Renal pelvis (tissue), 4 donors: ENCODE measurements around the gene STAP2. TPM values are rescaled to one million over a fixed set of nuclear protein-coding genes. Genes with fewer than 3 reads are reported as not detected.
"Not testable (repeated sequence)": the region's sequence is repeated elsewhere in the genome, so short reads cannot be mapped to it uniquely, and the experiment has no call there.

Experiments
- DNase-seq: peaks from one replicate; pipeline ENCODE4 v3.0.0-alpha.2; 2013
- polyA plus RNA-seq, 3 donors: library from polyadenylated mRNA; unstranded; fragments of 120-200 nt; gene quantifications; one replicate each; pipeline ENCODE4 v1.2.1, GENCODE V29; 2013; ENCODE audit not compliant: insufficient read length in 3 of 3

Gene STAP2
- polyA plus RNA-seq, 3 donors, result 24.4 to 33.7 (median 31.4) TPM

DNA sequence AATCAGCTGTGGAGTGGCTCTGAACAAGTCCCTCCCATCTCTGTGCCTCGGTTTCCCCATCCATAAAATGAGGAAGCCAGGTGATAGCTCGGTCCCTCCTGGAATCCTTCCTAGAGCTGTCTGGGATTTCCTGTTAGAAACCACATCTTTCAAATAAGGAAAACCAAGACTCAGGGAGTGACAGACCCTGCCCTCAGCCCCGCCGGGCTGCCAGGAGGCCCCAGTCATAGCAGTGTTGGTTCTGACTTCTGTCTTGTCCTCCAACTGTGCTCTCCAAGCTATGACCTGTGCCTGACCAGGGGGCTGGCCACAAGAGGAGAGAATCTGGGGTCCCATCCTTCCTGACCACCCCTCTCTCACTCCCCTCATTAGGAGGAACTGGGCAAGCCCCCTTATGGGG, 60.6 kb downstream of the STAP2 start:
- DNase-seq, result no peak

DNA sequence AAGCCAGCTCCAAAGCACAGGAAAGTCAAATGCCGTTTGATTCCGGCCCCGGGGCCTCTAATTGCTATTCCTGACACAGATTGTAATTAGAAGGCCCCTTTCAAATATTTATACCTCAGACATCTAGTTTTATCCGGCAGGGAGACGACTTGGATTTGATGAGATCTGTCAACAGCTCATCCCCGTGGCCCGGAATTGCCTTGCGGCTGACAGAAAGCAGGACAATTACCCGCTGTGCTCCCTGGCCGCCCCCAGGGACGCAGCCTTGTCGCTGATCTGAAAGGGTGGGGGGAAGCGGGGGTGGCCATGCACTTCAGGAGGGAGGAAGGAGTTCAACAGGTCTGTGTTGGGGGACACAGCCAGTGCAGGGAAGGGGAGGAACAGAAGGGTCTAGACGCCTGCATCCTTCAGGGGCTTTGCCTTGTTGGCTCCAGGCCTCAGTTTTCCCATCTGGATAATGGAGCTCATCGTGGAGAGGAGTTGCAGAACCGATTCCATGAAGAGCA, 61.4 kb downstream of the STAP2 start:
- no peak for DNase-seq

DNA sequence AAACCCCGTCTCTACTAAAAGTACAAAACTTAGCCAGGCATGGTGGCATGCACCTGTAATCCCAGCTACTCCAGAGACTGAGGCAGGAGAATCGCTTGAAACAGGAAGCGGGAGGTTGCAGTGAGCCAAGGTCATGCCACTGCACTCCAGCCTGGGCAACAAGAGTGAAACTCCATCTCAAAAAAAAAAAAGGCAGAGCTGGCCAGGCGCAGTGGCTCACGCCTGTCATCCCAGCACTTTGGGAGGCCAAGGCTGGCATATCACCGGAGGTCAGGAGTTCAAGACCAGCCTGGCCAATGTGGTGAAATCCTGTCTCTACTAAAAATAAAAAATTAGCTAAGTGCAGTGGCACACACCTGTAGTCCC, 64.3 kb downstream of the STAP2 start:
- not testable (repeated sequence) for DNase-seq

Other genes with a start within 250 kb of the STAP2 start
- gene MAP2K2, start 214.7 kb downstream of the STAP2 start, polyA plus RNA-seq, result 100 to 1,000 TPM; 118 to 137 (median 133) TPM
- gene CREB3L3, start 185.2 kb downstream of the STAP2 start, polyA plus RNA-seq, result 1 to 10 TPM in 2 of 3 donors, under 1 TPM in 1; 0.87 to 1.4 (median 1.1) TPM
- 10 to 100 TPM; 21.9 to 29.5 (median 23.3) TPM for gene SIRT6, start 156.3 kb downstream of the STAP2 start, polyA plus RNA-seq
- 1 to 10 TPM; 1.1 to 2.4 (median 1.7) TPM for gene ANKRD24, start 156.1 kb downstream of the STAP2 start, polyA plus RNA-seq
- under 1 TPM; 0.76 to 0.84 (median 0.82) TPM for gene EBI3, start 109.3 kb downstream of the STAP2 start, polyA plus RNA-seq
- gene YJU2, start 91.7 kb downstream of the STAP2 start, polyA plus RNA-seq, result 10 to 100 TPM; 24.0 to 28.1 (median 24.9) TPM
- 1 to 10 TPM; 1.3 to 2.8 (median 2.1) TPM for gene SHD, start 59.6 kb downstream of the STAP2 start, polyA plus RNA-seq
- gene TMIGD2, start 36.4 kb downstream of the STAP2 start, polyA plus RNA-seq, result under 1 TPM; 0.30 to 0.69 (median 0.41) TPM
- 1 to 10 TPM; 6.7 to 9.0 (median 8.4) TPM for gene FSD1, start 34.2 kb downstream of the STAP2 start, polyA plus RNA-seq
- gene MPND, start 4.7 kb upstream of the STAP2 start, polyA plus RNA-seq, result 10 to 100 TPM; 29.3 to 33.8 (median 31.8) TPM
- gene SH3GL1, start 61.7 kb upstream of the STAP2 start, polyA plus RNA-seq, result 10 to 100 TPM; 63.5 to 82.4 (median 78.2) TPM
- 10 to 100 TPM; 23.6 to 26.1 (median 24.3) TPM for gene CHAF1A, start 63.8 kb upstream of the STAP2 start, polyA plus RNA-seq
- gene UBXN6, start 119.0 kb upstream of the STAP2 start, polyA plus RNA-seq, result 100 to 1,000 TPM; 108 to 137 (median 111) TPM
- gene HDGFL2, start 133.5 kb upstream of the STAP2 start, polyA plus RNA-seq, result 100 to 1,000 TPM in 1 of 3 donors, 10 to 100 TPM in 2; 89.2 to 106 (median 90.7) TPM
- 1 to 10 TPM; 1.1 to 1.5 (median 1.4) TPM for gene PLIN4, start 179.7 kb upstream of the STAP2 start, polyA plus RNA-seq
- gene PLIN5, start 196.4 kb upstream of the STAP2 start, polyA plus RNA-seq, result 1 to 10 TPM; 3.3 to 8.0 (median 7.7) TPM
- gene LRG1, start 201.2 kb upstream of the STAP2 start, polyA plus RNA-seq, result 1 to 10 TPM in 1 of 3 donors, under 1 TPM in 2; 0.69 to 1.1 (median 0.83) TPM
- 1 to 10 TPM; 2.5 to 3.9 (median 3.1) TPM for gene SEMA6B, start 220.9 kb upstream of the STAP2 start, polyA plus RNA-seq